HG03439 (cell line): ENCODE data around the gene MEGF11.

ENCODE experiments used
- ATAC-seq: cut with Tn5 transposase; IDR thresholded peaks from one replicate; pipeline ENCODE4 v1.9.1; 2021; ENCODE audit warnings: mild to moderate bottlenecking, moderate library complexity; ENCODE audit not compliant: unreplicated experiment

Gene MEGF11

GRCh38 chr15:66070220-66070934 lies 183.2 kb downstream of the MEGF11 start:
- no peak for ATAC-seq

- ATAC-seq, result no peak
Observed at GRCh38 chr15:66069751-66070150, 183.8 kb downstream of the MEGF11 start.

- ATAC-seq, result no peak
Observed at GRCh38 chr15:66068801-66069200, 184.7 kb downstream of the MEGF11 start.

- ATAC-seq, result no peak
Observed at GRCh38 chr15:66067687-66068086, 185.9 kb downstream of the MEGF11 start.

GRCh38 chr15:66066481-66066880 lies 187.1 kb downstream of the MEGF11 start:
- ATAC-seq, result no peak

GRCh38 chr15:66066005-66066404 lies 187.5 kb downstream of the MEGF11 start:
- no peak for ATAC-seq

- ATAC-seq, result no peak
Observed at GRCh38 chr15:66065325-66065724, 188.2 kb downstream of the MEGF11 start.

DNA sequence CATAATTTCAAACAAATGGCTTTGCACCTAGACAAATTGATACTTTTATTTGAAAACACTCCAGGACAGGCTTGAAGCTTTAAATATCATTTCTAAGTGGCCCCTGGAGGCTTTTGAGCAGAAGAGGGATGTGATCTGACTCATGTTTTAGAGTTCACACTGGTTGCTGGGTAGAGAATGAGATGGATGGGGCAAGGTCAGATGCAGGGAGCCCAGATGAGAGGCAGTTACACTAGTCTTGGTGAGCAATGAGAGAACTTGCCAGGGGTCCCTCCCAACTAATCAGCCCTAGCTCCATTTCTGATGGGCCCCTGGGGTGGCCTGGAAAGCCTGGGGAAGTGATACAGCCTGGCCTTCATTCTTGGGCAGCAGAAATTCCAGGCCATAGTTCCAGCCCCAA lies 190.4 kb downstream of the MEGF11 start:
- ATAC-seq, result no peak

GRCh38 chr15:66057089-66057488 lies 196.5 kb downstream of the MEGF11 start:
- no peak for ATAC-seq

DNA sequence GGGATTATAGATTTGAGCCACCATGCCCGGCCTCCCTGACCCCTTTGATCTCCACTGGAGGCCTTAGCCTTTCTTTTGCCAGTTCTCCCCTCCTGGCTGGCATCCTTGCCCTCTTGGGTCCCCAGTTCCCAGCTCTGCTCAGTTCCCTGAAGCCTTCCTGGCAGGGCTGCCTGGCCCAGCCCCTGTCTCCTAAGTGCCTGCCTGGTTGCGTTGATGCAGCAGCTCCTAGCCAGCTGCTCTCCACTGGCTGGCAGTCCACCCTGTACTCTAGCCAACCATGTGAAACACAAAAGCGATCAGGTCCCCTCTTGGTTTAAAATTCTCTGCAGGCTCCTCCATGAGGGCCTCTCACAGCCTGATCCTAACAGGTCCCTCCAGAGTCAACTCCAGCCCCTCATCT lies 199.6 kb downstream of the MEGF11 start:
- ATAC-seq, result no peak

GRCh38 chr15:66051833-66052232 lies 201.7 kb downstream of the MEGF11 start:
- no peak for ATAC-seq

DNA sequence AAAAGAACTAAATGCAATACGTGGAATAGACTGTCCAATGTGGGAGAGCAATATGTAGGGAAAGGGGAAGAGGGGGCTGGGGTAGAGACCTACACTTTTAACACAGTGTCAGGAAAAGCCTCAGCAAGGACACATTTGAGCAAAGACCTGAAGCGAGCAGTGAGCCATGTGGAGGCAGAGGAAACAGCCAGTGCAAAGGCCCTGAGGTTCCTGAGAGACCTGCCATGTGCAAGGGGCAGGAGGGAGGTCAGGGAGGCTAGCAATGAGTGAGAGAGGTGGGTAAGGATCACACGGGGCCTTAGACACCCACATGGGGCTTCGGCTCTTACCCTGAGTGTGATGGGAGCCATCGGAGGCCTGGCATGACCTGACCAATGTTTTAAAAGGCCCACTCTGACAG lies 203.3 kb downstream of the MEGF11 start:
- no peak for ATAC-seq

GRCh38 chr15:66049353-66049752 lies 204.2 kb downstream of the MEGF11 start:
- ATAC-seq, result no peak

DNA sequence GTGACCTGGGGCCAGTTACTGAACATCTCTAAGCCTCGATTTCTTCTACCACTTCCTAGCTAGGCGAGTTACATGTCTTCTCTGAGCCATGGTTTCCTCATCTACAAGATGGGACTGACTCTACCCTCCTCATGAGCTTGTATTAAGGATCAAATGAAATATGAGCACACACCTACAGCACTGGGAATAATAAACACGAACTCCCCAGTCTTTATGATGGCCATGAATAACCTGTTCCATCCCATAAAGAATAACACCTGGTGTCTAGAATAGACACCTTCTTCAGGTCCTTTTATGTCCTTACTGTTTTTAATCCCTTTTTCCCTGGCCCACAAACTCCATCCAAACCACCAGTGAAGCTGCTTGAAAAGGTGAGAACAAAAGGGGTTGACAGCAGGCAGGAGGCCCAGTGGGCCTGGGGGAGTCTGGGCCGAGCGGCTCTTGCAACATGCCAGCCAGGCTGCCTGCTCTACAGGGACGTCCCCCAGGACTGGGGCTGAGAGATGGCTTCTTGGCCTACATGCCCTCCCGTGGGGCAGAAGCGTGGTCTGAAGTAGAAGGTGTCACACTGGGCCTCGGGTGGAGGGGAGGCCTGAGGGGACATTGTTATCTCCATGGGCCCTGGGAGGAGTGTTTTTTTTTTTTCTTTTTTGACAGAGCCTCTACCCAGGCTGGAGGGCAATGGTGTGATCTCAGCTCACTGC lies 206.1 kb downstream of the MEGF11 start:
- ATAC-seq, result no peak

GRCh38 chr15:66046751-66047150 lies 206.8 kb downstream of the MEGF11 start:
- no peak for ATAC-seq

DNA sequence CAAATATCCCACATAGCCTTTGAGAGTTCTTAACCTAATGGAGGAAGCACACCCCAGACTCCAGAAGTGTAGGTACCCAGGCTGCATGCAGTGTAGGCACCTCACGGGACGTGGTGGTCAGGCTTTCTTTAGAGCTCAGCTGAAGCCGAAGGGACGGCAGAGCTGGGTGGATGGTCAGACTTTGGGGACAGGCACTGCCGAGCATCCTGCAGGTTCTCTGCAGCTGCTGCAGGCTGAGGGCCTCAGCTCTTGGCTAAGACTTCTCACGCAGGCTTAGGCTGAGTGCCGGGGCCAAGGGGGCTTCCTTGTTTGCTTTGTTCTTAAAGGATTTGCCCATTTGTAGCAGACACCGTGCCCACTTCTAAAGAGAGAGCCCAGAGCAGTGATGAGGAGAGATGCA lies 207.2 kb downstream of the MEGF11 start:
- ATAC-seq, result no peak

GRCh38 chr15:66045542-66045941 lies 208.0 kb downstream of the MEGF11 start:
- no peak for ATAC-seq

- no peak for ATAC-seq
Observed at GRCh38 chr15:66044837-66045236, 208.7 kb downstream of the MEGF11 start.

DNA sequence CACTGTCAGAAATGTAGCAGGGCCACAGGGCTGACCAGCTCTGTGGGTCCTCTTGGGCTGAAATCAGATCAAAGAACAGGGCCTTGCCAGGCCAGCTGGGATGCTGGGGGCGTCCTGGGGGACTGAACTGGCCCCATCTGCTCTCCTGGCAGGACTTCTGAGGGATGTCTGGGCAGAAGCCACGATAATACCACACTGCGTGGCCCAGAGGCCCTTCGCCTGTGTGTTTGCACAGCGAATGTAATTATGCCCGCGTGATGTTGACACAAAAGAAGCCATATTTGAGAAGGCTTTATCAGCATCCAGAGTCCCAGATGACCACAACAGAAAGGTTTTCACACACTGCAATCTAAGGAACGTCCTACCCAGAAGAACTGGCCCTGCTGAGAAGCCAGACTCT lies 210.3 kb downstream of the MEGF11 start:
- no peak for ATAC-seq

DNA sequence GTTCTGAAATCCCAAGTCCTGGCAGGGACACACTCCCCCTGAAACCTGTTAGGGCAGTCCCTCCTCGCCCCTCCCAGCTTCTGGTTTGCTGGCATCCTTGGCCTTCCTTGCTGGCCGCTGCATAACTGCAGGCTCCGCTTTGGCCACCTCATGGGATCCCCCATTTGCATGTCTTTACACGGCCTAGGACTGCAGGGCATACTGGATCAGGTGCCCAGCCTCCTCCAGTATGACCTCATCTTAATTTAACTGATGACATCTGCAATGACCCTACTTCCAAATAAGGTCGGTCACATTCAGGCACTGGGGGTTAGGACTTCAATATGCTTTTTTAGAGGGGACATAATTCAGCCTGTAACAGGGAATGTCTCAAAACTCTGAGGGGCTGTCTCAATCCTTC lies 210.9 kb downstream of the MEGF11 start:
- no peak for ATAC-seq

GRCh38 chr15:66041276-66041675 lies 212.3 kb downstream of the MEGF11 start:
- no peak for ATAC-seq

GRCh38 chr15:66040211-66040892 lies 213.2 kb downstream of the MEGF11 start:
- no peak for ATAC-seq
